ENCODE results near the gene PUM1.
"Not testable (repeated sequence)": the region's sequence is repeated elsewhere in the genome, so short reads cannot be mapped to it uniquely, and the experiment has no call there.

The PUM1 gene

GRCh38 chr1:30955448-30956015 is 110.0 kb downstream of the PUM1 start:
- no peak for DNase-seq

- DNase-seq: no peak
These were observed 111.8 kb downstream of the PUM1 start for GRCh38 chr1:30953685-30954084.

DNA sequence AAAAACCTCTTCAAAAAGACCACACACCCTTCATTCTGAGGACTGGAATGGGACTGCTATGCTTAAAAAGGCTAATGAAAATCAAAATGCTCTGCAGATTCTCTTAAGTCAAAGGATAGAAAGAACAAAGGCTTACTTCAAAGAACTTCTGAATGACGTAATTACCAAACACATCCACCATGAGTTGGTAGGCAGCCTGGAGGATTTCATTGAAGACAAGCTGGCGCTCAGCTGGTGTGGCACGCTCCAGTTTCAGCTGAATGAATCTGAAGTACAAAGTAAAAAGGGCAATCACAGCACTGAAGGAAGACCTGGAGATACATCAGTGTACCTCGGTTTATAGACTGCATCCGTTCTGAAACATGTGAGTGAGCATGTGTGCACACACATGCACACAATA is 113.4 kb downstream of the PUM1 start:
- no peak for DNase-seq

GRCh38 chr1:30950700-30951099 is 114.8 kb downstream of the PUM1 start:
- DNase-seq: no peak

- DNase-seq: no peak
These were observed 115.5 kb downstream of the PUM1 start for GRCh38 chr1:30950053-30950452.

GRCh38 chr1:30949487-30949838 is 116.1 kb downstream of the PUM1 start:
- DNase-seq: not testable (repeated sequence)

DNA sequence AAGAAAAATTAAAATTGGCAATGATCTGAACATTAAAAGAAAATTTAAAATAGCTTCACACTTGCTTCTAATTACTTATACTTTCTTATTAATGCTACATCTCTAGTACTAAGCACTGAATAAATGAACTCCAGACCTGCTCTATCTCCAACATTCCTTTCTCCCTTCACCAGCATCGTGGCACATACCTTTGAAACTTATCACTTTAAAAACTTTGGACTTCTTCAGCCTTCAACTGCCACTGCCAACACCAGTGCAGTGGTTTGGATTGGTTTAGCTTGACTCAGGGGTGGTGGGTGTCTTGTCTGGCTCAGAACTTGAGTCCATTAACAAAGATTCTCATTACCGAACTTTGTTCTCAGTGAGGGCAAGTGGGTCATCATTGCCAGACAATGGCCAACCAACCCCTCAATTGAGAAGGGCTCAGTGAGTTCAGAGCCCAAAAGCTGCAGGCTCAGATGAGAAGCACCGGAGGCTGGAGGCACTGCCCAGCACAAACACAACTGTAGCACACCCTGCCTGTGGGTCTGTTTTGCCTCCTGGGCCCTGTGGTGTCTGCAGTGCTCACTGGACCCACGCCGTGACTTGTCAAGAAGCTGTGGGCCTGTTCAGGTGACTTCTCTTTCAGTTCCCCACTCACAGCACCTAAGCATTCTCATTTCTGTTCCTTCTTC is 116.6 kb downstream of the PUM1 start:
- not testable (repeated sequence) for DNase-seq

DNA sequence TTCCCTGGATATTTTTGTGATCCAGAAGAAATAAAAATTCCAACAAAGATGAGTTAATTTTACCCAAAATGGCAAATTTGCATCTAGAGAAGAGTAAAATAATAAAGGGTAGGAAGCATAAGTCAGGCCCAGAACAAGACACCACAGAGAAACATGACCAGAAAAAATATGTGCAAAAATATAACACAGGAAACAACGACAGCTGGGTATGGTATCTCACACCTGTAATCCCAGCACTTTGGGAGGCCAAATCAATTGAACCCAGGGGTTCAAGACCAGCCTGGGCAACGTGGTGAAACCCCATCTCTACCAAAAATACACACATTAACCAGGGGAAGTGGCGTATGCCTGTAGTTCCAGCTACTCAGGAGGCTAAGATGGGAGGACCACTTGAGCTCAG is 117.2 kb downstream of the PUM1 start:
- DNase-seq: no peak

DNA sequence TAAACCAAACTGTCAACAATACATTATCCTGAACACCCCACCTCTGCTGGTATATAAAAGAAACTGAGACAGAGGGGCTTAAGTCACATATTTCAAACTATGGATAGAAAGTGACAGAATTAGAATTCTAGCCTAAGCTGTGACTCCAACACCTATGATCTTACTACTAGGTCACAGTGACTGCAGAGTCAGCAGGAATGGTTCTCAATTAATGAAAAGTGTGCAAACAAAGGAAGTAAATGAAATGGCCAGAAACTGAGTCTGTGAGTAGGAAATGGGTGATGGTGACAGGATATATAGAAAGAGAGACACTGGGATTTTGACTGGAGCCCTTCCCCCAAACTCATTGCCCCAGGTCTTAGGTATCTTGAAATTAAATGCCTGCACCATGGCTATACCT is 118.3 kb downstream of the PUM1 start:
- no peak for DNase-seq

DNA sequence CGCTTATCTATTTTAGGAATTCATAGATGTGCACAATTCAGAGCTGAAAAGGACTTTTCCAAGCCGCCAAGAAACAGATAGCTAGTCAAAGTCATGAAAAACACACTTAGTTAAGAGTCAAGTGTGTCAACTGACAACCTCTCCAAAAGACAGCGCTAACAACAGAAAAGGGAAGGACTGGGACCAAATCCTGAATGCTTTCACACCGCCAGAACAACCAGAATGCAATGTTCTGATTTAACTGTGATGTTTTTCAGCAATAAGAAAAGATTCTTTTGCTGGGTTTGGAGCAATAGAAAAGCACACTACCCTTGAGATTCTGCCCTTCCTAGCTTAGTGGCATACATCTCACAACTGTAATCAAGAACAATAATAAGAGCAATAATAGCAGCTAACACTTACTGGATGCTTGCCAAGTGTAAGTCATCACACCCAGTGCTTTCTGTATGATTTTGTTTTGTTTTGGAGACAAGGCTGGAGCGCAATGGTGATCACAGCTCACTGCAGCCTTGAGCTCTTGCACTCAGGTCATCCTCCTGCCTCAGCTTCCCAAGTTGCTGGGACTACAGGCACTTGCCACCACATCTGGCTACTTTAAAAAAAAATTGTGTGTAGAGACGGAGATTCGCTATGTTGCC is 123.1 kb downstream of the PUM1 start:
- no peak for DNase-seq

GRCh38 chr1:30940541-30940940 is 125.0 kb downstream of the PUM1 start:
- no peak for DNase-seq

GRCh38 chr1:30936541-30937171 is 128.9 kb downstream of the PUM1 start:
- DNase-seq: no peak

DNA sequence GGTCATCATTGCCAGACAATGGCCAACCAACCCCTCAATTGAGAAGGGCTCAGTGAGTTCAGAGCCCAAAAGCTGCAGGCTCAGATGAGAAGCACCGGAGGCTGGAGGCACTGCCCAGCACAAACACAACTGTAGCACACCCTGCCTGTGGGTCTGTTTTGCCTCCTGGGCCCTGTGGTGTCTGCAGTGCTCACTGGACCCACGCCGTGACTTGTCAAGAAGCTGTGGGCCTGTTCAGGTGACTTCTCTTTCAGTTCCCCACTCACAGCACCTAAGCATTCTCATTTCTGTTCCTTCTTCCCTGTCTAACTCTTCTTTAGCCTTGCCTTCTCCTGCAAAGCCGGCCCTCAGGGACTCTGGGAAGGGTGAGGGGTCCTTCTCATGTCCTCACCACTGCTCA is 129.8 kb downstream of the PUM1 start:
- not testable (repeated sequence) for DNase-seq

DNA sequence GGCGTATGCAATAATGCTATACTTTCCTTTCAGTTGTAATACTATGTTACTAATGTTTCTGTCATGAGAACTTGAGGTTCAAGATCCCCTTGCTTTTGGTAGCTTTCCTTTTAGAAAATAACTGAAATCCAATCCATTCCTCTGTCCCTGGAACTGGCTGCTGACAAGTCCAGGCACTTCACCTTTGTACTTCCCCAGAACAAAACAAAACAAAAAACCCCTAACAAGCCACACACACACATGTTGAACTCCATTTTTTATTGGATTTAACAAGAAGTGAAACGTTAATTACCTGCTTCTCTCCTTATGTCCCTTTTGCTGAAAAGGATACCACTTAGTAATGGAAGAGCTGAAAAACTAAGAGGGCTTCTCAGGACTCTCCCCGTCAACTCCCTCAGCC is 130.9 kb downstream of the PUM1 start:
- no peak for DNase-seq

- DNase-seq: no peak
These were observed 131.7 kb downstream of the PUM1 start for GRCh38 chr1:30933874-30934252.

DNA sequence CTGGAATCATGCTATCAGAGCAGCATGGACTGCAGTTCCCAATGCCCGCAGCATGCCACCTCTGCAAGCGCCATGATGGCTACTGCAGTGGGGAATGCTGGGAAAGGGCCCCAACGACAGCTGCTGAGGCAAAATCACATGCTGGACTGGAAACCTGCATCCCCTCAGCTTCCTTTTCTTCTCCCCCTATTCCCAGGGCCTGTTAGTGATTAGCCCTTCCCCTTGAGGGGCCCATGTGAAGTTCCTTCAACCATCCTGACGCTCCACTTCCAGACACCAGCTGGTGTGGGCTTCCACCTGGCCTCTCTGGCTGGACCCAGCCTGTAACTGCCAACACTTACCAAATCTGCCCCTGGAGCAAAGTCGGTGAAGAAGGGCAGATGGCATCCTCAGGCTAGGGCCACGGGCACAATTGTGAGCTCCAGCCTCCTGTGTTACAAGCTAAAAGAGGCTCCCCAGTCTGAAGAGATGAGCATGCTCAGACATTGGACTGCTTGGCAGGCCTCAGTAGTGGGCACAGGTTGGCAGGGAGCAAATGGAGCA is 134.8 kb downstream of the PUM1 start:
- DNase-seq: no peak

GRCh38 chr1:30929944-30930525 is 135.5 kb downstream of the PUM1 start:
- no peak for DNase-seq

DNA sequence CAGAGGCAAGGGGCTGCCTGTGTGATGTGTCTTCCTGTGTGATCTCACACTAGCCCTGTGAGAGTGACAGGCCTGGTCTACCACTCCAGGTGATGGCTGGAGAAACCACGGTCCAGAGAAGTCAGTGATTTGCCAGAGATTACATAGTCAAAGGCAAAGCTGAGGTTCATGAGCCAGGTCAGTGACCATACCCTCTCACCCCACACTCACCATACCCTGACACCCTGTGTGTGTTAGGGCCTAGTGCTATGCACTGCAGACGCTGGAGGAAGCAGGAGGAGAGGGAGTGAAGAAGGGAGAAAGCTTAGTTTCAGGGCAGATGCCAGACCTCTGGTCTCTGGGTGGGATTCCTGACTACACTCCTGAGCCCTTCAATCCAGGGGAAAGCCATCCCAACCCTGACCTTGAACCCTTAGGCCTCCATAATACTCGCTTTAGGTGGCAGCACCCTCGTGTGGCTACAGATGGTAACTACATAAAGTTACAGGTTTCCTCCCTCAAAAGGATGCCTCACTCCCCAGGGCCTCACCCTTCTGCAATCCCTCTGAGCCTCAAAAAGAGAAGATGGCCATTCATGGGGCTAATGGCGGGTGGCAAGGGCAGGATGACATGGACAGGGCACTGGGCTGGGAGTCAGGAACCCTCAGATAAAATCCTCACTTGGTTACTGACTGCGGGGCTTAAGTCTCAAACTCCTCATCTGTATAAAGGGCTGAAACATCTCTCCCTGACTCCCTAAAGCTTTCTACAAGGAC is 136.2 kb downstream of the PUM1 start:
- peak; percentile 51 for DNase-seq

- DNase-seq: no peak
These were observed 136.8 kb downstream of the PUM1 start for GRCh38 chr1:30928789-30929134.

GRCh38 chr1:30928171-30928570 is 137.3 kb downstream of the PUM1 start:
- DNase-seq: no peak

DNA sequence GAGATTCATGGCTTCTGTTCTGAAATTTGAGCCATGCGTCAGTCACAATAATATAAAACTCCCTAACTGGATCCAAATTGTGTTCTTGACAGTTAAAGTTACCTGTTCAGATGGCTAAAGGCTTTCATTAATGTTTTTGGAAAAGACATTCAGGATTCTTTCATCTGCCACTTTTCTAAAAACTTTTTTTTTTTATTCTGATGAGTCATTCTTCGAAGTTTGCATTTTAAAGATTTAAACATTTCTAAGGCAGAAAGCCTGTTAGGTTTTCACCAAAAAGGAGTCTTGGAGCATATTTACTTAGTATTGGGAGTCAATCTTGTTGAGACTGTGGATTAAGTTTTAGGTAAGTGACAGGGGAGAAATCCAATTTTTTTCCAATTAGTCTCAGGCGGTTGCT is 138.1 kb downstream of the PUM1 start:
- DNase-seq: no peak

DNA sequence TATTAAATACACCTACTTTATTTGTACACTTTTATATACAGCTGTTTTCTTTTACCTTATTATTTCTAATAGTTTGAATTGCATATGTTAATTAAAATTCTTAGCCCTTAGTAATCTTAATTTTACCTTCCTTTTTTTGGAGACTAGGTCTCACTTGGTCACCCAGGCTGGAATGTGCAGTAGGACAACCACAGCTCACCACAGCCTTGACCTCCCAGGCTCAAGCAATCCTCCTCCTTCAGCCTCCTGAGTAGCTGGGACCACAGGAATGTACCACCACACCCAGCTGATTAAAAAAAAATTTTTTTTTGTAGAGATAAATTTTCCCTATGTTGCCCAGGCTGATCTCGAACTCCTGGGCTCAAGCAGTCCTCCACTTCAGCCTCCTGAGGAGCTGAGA is 141.9 kb downstream of the PUM1 start:
- DNase-seq: no peak

DNA sequence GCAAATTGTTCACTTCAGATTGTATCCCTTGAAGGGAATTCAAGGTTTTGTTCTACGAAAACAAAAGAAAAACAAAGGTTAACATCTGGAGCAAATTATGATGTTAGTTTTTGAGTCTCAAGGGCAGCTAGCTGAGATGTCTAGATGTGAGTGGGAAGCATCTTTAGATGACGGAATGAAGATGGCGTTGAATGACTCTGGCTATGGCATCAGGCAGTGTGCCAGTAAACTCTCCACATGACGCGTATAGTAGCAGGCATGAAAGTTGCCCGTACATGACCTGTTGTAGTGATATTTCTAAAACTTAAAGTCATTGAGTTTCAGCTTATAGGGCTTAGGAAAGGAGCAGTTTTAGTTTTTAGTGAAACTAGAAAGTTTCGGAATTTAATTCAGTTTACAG is 144.7 kb downstream of the PUM1 start:
- no peak for DNase-seq
